ENCODE results near the gene MARK2.
A peak's percentile ranks its signal among the peaks of the same experiment; 100 is the strongest.

Gene MARK2

GRCh38 chr11:63929616-63930015 lies 90.7 kb downstream of the MARK2 start:
- DNase-seq (ENCODE audit: low spot score) = no peak

DNA sequence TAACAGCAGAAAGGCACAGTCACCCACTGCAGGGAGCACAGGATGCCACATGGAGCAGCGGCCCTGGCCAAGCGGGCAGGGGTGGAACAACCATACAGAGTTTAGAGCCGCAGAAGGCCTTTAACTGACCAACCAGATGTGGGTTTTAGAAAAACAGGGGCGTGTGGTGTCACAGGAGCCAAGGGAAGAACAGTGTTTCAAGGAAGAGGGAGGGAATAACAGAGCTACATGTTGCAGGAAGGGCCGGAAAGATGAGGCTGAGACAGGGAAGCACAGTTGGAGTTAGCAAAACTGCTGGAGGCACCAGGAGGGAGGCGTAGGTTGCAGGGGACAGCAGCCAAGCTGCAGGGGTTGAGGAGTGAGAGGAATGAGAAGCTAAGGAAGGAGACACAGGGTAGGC lies 92.1 kb downstream of the MARK2 start:
- no peak for DNase-seq (ENCODE audit: low spot score)

GRCh38 chr11:63931876-63932275 lies 93.0 kb downstream of the MARK2 start:
- DNase-seq (ENCODE audit: low spot score) = no peak

GRCh38 chr11:63933459-63933858 lies 94.5 kb downstream of the MARK2 start:
- no peak for DNase-seq (ENCODE audit: low spot score)

DNA sequence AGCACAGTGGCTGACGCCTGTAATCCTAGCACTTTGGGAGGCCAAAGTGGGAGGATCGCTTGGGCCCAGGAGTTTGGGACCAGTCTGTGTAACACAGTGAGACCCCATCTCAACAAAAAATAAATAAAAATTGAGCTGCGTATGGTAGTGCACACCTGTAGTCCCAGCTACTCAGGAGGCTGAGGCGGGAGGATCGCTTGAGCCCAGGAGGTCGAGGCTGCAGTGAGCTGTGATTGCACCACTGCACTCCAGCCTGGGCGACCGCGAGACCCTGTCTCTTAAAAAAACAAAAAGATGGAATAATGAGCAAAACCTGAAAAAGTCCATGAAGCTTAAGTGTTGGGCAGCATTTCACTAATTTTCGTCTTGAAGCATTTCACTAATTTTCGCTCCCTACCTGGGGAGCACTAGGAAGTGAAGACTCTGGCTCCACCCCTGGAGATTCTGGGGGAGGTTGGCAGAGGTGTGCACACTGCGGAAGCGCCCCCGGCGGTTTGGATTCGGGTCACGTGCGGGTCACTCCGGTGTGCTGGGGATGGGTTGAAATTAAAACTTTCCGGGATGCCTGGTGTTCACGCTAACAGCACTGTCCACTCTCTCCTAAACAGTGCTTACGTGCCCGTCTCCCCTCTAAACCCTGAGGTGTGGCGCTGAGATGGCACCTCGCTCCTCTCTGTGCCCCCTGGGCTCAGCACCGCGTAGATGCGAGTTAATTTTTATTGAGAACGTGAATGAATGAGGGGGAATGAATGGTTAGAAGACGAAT lies 99.0 kb downstream of the MARK2 start:
- no peak for DNase-seq (ENCODE audit: low spot score)

DNA sequence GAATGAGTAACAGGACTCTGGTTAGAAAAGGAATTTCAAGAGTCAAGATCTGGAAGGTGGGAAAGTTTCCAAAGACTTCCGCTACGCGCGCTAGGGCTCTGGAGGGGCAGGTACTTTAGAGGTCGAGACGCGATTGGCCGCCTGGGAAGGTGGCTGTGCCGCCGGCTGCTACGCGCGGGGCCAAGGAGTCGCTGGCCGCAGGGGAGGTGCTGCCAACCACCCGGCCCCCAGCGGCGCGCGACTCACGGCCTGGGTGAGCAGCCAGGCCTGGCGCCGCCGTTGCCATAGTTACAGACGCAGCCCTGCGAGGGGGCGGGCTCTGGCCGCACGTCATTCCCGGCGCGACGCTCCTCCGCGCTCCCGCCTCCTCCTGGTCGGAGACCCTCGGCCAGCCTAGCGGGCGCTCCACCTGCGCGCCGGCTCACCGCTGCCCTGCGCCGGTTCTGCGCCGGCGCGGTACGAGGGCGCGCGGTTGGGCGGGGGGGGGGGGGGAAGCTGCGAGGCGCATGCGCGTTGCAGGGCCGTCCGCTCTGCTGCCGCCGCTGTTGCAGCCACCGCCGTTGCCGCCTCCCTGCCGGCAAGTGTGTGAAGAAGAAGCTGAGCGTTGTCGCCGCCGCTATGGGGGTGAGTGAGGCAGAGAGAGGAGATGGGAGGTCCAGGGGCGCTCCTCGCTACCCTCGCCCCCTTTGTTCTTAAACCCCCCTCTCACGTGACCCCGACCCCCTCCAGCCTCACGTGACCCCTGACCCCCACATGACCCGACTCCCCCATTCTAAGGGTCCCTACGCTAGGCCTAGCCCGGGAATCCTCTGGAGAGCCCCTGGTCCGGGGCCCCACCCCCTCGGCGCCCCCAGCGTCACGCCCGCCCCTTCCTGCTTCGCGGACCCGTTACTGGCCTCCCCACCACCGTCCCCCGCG lies 99.8 kb downstream of the MARK2 start, which contains the start of gene NAA40:
Gene NAA40, plus strand, starts transcription at position 524 of the 918 bp plus-strand sequence. Its CDS starts 95 bp downstream, at position 619.
- DNase-seq (ENCODE audit: low spot score) = peak; percentile 97

- DNase-seq (ENCODE audit: low spot score) = peak; percentile 43
Observed at GRCh38 chr11:63939397-63939891, 100.5 kb downstream of the MARK2 start.

- no peak for DNase-seq (ENCODE audit: low spot score)
Observed at GRCh38 chr11:63940786-63941185, 101.9 kb downstream of the MARK2 start.

DNA sequence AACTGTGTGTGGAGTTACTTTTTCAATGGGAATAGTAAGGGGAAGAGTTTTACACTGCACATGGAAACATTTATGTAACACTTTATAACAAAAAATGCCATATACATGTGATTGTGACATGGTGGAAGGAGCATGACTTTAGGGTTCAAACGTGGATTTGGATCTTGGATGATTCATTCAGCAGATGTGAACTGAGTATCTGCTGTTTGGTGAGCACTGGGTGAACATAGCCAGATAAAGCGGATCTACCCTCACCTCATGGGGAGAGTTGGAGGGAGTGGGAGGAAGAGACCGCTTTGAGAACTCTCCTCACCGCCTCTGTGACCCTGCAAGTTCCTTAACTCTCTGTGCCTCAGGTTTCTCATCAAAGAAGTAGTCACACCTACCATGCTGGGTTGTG lies 103.0 kb downstream of the MARK2 start:
- DNase-seq (ENCODE audit: low spot score) = no peak

DNA sequence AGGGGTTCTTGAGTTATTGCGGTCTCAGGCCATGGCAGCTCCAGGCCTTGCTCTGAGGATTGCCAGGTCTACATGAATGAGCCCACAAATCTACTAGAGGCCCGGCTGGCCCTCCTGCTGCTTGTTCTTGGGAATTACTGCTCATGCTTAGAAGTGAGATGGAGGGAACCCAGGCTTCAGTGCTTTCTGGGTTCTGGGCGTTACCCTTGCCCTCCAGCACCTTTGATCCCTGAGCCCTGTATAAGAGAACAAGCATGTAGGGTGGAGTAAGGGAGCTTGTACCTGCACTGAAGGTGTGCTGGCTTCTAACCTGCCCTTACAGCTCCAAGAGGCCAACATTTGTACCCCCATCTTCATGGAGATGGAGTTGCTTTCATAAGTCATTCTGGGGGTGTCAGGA lies 103.9 kb downstream of the MARK2 start:
- no peak for DNase-seq (ENCODE audit: low spot score)

- DNase-seq (ENCODE audit: low spot score) = no peak
Observed at GRCh38 chr11:63944987-63945386, 106.1 kb downstream of the MARK2 start.

GRCh38 chr11:63945477-63946163 lies 106.7 kb downstream of the MARK2 start:
- DNase-seq (ENCODE audit: low spot score) = peak; percentile 76

- no peak for DNase-seq (ENCODE audit: low spot score)
Observed at GRCh38 chr11:63951779-63952536, 113.0 kb downstream of the MARK2 start.

- DNase-seq (ENCODE audit: low spot score) = no peak
Observed at GRCh38 chr11:63952570-63952969, 113.7 kb downstream of the MARK2 start.

DNA sequence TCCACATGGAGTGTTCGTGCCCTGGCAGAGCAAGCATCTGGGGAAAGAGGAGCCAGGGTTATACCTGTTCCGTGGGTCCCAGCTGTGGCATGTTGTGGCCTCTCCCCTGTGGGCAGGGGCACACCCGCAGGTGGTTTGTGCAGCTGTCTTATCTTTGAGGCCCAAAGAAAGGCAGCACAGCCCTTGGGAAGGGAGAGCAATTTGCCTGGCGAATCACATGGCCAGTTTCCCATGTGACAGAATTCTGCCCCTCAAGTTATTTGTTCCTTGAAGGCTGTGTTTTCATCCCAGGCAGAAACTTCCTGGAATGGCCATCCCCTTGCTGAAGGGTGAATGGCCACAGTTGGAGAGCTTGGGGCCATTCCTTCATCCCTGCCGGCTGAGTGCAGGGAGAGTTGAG lies 119.1 kb downstream of the MARK2 start:
- no peak for DNase-seq (ENCODE audit: low spot score)
